GM21381 (cell line): Measurements from ENCODE around the gene ATP6V0E2.
"Not testable (repeated sequence)": the region's sequence is repeated elsewhere in the genome, so short reads cannot be mapped to it uniquely, and the experiment has no call there.

Experiments
- ATAC-seq: cut with Tn5 transposase; IDR thresholded peaks from one replicate; pipeline ENCODE4 v1.9.1; 2021; ENCODE audit warnings: mild to moderate bottlenecking, moderate library complexity; ENCODE audit not compliant: unreplicated experiment

The ATP6V0E2 gene

GRCh38 chr7:149875396-149875795 is 1.6 kb downstream of the ATP6V0E2 start:
- ATAC-seq = no peak

GRCh38 chr7:149877890-149878522 is 4.2 kb downstream of the ATP6V0E2 start:
- ATAC-seq = no peak

GRCh38 chr7:149878523-149878921 is 4.8 kb downstream of the ATP6V0E2 start:
- ATAC-seq = no peak

GRCh38 chr7:149879271-149879743 is 5.5 kb downstream of the ATP6V0E2 start:
- no peak for ATAC-seq

GRCh38 chr7:149879766-149880637 is 6.2 kb downstream of the ATP6V0E2 start:
- no peak for ATAC-seq

GRCh38 chr7:149880638-149881311 is 7.0 kb downstream of the ATP6V0E2 start:
- ATAC-seq = no peak

GRCh38 chr7:149881328-149882247 is 7.8 kb downstream of the ATP6V0E2 start:
- no peak for ATAC-seq

- ATAC-seq = no peak
Measured at GRCh38 chr7:149882248-149883047, 8.7 kb downstream of the ATP6V0E2 start.

- ATAC-seq = no peak
Measured at GRCh38 chr7:149883048-149883438, 9.3 kb downstream of the ATP6V0E2 start.

- peak; percentile 78 for ATAC-seq
Measured at GRCh38 chr7:149883452-149883861, 9.7 kb downstream of the ATP6V0E2 start.

- no peak for ATAC-seq
Measured at GRCh38 chr7:149884016-149884415, 10.2 kb downstream of the ATP6V0E2 start.

GRCh38 chr7:149884541-149884940 is 10.8 kb downstream of the ATP6V0E2 start:
- ATAC-seq = no peak

GRCh38 chr7:149885191-149886017 is 11.6 kb downstream of the ATP6V0E2 start:
- ATAC-seq = no peak

- no peak for ATAC-seq
Measured at GRCh38 chr7:149886018-149886415, 12.2 kb downstream of the ATP6V0E2 start.

- ATAC-seq = no peak
Measured at GRCh38 chr7:149887311-149887710, 13.5 kb downstream of the ATP6V0E2 start.

- ATAC-seq = not testable (repeated sequence)
Measured at GRCh38 chr7:149890715-149891114, 16.9 kb downstream of the ATP6V0E2 start.

GRCh38 chr7:149894957-149895356 is 21.2 kb downstream of the ATP6V0E2 start:
- ATAC-seq = not testable (repeated sequence)

- not testable (repeated sequence) for ATAC-seq
Measured at GRCh38 chr7:149907776-149908376, 34.1 kb downstream of the ATP6V0E2 start.
